Daoy (cell line): ENCODE results near the gene MGLL. TPM values are rescaled to one million over a fixed set of nuclear protein-coding genes. Genes with fewer than 3 reads are reported as not detected.

Experiments
- DNase-seq: peaks from one replicate; pipeline ENCODE4 v3.0.0-alpha.2; 2015; ENCODE audit warnings: low read depth
- total RNA-seq: library from RNA; depleted of rRNA; stranded (reverse); fragments of >200 nt; shearing (Covaris generic); gene quantifications from 2 replicates; pipeline ENCODE4 v1.2.3, GENCODE V29; 2014

MGLL gene
- total RNA-seq, 1 experiment from 2014 or later, result 37.1 TPM

GRCh38 chr3:127723011-127723567 lies 99.2 kb downstream of the MGLL start:
- no peak for DNase-seq

GRCh38 chr3:127722091-127722784 lies 100.1 kb downstream of the MGLL start:
- DNase-seq, result no peak

GRCh38 chr3:127720985-127721935 lies 101.1 kb downstream of the MGLL start:
- no peak for DNase-seq

GRCh38 chr3:127720161-127720823 lies 102.0 kb downstream of the MGLL start:
- no peak for DNase-seq

GRCh38 chr3:127719369-127719768 lies 102.9 kb downstream of the MGLL start:
- DNase-seq, result no peak

- no peak for DNase-seq
Observed at GRCh38 chr3:127718916-127719290, 103.4 kb downstream of the MGLL start.

GRCh38 chr3:127718245-127718915 lies 103.9 kb downstream of the MGLL start:
- DNase-seq, result no peak

GRCh38 chr3:127717357-127718244 lies 104.7 kb downstream of the MGLL start:
- DNase-seq, result no peak

GRCh38 chr3:127716384-127716783 lies 105.9 kb downstream of the MGLL start:
- DNase-seq, result no peak

GRCh38 chr3:127715532-127715931 lies 106.8 kb downstream of the MGLL start:
- DNase-seq, result no peak

GRCh38 chr3:127714866-127715265 lies 107.4 kb downstream of the MGLL start:
- DNase-seq, result no peak

GRCh38 chr3:127714125-127714571 lies 108.2 kb downstream of the MGLL start:
- DNase-seq, result no peak

- no peak for DNase-seq
Observed at GRCh38 chr3:127712881-127713771, 109.2 kb downstream of the MGLL start.

GRCh38 chr3:127712461-127712860 lies 109.9 kb downstream of the MGLL start:
- no peak for DNase-seq

- DNase-seq, result no peak
Observed at GRCh38 chr3:127711896-127712295, 110.4 kb downstream of the MGLL start.

GRCh38 chr3:127711021-127711695 lies 111.2 kb downstream of the MGLL start:
- no peak for DNase-seq

GRCh38 chr3:127710155-127710941 lies 112.0 kb downstream of the MGLL start:
- DNase-seq, result peak; percentile 66
